Left renal pelvis (tissue), 4 donors: ENCODE data around the gene ZNF202. TPM values are rescaled to one million over a fixed set of nuclear protein-coding genes. Genes with fewer than 3 reads are reported as not detected.

ENCODE experiments used
- DNase-seq, 4 donors: peaks; one replicate each; pipeline ENCODE4 v3.0.0-alpha.2; 2013; ENCODE audit warnings: low read depth in 4 of 4, low spot score in 3 of 4
- polyA plus RNA-seq, 4 donors: library from polyadenylated mRNA; unstranded; fragments of 120-200 nt; gene quantifications; one replicate each; pipeline ENCODE4 v1.2.1, GENCODE V29; 2013; ENCODE audit not compliant: insufficient read length in 4 of 4

The ZNF202 gene
- polyA plus RNA-seq, 4 donors, result 16.1 to 22.4 (median 17.9) TPM

DNA sequence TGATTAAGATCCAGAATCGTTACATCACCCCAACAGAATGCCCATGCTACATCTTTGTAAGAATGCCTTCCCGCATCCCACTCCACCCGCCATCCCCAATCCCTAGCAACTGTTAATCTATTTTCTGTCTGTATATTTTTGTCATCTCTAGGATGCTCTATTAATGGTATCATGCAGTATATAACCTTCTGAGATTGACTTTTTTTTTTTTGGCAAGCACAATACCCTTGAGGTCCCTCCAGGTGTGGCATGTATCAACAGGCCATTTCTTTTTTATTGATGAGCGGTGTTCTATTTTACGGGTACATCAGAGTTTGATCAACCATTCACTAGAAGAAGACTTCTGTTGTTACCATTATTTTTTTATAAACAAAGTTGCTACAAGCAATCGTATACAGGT, 56.9 kb downstream of the ZNF202 start:
- DNase-seq, result no peak

- DNase-seq, result no peak
These were observed 57.9 kb downstream of the ZNF202 start for GRCh38 chr11:123683428-123684170.

GRCh38 chr11:123682696-123683410, 58.6 kb downstream of the ZNF202 start:
- DNase-seq, result no peak

GRCh38 chr11:123681030-123681429, 60.4 kb downstream of the ZNF202 start:
- DNase-seq, result no peak

DNA sequence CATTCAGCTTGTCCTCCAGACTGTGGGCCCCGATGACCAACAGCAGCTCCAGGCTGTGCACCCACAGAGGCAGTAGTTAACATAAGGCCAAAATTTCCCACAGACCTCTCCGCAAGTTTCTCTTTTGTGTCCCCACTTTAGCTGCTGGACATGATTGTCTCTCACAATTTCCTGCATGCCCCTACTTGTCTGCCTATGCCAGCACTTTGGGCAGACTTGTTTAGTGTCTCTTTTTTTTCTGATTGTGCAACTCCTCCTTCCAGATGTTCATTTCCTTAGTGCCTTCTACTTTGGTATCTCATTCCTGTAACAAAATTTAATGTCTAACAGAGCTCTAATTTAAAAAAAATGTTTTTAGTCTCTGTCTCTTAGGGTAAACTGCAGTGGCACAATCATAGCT, 63.2 kb downstream of the ZNF202 start:
- no peak for DNase-seq

GRCh38 chr11:123677510-123677909, 64.0 kb downstream of the ZNF202 start:
- DNase-seq, result no peak

DNA sequence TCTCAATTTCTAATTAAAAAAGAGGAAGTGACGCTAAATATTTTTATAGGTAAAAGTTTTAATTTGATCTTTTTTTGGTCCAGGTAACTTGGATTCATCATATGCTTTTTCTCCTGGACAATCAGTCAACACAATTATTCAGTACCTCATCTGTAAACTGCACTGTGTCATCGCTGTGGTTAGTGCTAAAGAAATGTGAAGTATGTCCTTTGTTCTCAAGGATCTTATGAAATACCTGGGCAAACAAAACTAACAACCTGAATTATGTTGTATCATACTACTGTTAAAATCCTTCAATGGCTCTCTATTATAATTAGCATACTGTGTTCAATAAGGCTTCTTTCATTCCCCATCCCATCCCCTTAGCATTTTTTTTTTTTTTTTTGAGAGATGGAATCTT, 67.2 kb downstream of the ZNF202 start:
- no peak for DNase-seq

Other genes with a start within 250 kb of the ZNF202 start
- gene SCN3B, start 87.0 kb downstream of the ZNF202 start, polyA plus RNA-seq, result 1 to 10 TPM; 1.4 to 4.1 (median 2.1) TPM
- gene OR6X1, start 12.9 kb upstream of the ZNF202 start, polyA plus RNA-seq, result not detected
- not detected for gene OR6M1, start 64.7 kb upstream of the ZNF202 start, polyA plus RNA-seq
- gene TMEM225, start 144.0 kb upstream of the ZNF202 start, polyA plus RNA-seq, result not detected
- gene OR8D4, start 160.5 kb upstream of the ZNF202 start, polyA plus RNA-seq, result not detected
- gene OR4D5, start 198.0 kb upstream of the ZNF202 start, polyA plus RNA-seq, result not detected
- not detected for gene OR6T1, start 202.2 kb upstream of the ZNF202 start, polyA plus RNA-seq
- gene OR10S1, start 236.1 kb upstream of the ZNF202 start, polyA plus RNA-seq, result not detected